Thyroid gland (tissue), 4 donors: ENCODE results near the gene SHROOM3.

Experiments
- CTCF ChIP-seq, 6 experiments: fragments of 200-600 bp in 3 of 6; fragments of 450-650 bp in 3 of 6; sonication (generic) in 3 of 6; IDR thresholded peaks; one replicate each; pipeline ENCODE4 v1.5.1; 2016 to 2019; ENCODE audit warnings: antibody characterized with exemption in 6 of 6, mild to moderate bottlenecking in 2 of 6, inconsistent platforms in 1 of 6, moderate library complexity in 1 of 6
- POLR2A ChIP-seq, 2 donors: fragments of 450-650 bp; IDR thresholded peaks; one replicate each; pipeline ENCODE4 v1.6.1; 2017; ENCODE audit warnings: antibody characterized with exemption in 2 of 2, mild to moderate bottlenecking in 2 of 2, moderate library complexity in 1 of 2

GRCh38 chr4:76386566-76387305 lies 48.3 kb upstream of the SHROOM3 start:
- TF ChIP-seq CTCF (IDR thresholded peaks at IDR 0.05) (no peak), POLR2A (IDR thresholded peaks at IDR 0.05) (no peak)
